H1 (cell line): ENCODE measurements around the gene POLR2C. TPM values are rescaled to one million over a fixed set of nuclear protein-coding genes. Genes with fewer than 3 reads are reported as not detected.

Experiments
- ATF2 ChIP-seq: IDR thresholded peaks from 2 replicates; pipeline ENCODE4 v1.6.1; 2012; ENCODE audit warnings: low read length, inconsistent platforms
- polyA plus RNA-seq, 7 experiments: library from polyadenylated mRNA; depleted of rRNA in 3 of 7; stranded (reverse) in 5 of 7; unstranded in 2 of 7; fragments of >200 nt in 5 of 7; fragments of 200-250 nt in 2 of 7; gene quantifications; 1 replicate in 5 of 7; 2 replicates in 1 of 7; 4 replicates in 1 of 7; pipeline versions ENCODE4 v1.2.1 to v1.2.3, GENCODE V29; 2011 to 2013; ENCODE audit warnings: missing spikeins in 2 of 7, mixed read lengths in 2 of 7
- total RNA-seq: library from RNA; stranded (reverse); fragmentation: NEBNext Ultra II Directional; extraction: Animal tissue kit (Norgen Biotek cat#: 25700); gene quantifications from 2 replicates; pipeline ENCODE4 v1.2.1, GENCODE V29; 2021

Gene POLR2C
- total and polyA plus RNA-seq, 2 of the 8 experiments (the other 6 are each of a cell fraction or from before 2014, with no cell fraction given), result 72.5 to 132 TPM

DNA sequence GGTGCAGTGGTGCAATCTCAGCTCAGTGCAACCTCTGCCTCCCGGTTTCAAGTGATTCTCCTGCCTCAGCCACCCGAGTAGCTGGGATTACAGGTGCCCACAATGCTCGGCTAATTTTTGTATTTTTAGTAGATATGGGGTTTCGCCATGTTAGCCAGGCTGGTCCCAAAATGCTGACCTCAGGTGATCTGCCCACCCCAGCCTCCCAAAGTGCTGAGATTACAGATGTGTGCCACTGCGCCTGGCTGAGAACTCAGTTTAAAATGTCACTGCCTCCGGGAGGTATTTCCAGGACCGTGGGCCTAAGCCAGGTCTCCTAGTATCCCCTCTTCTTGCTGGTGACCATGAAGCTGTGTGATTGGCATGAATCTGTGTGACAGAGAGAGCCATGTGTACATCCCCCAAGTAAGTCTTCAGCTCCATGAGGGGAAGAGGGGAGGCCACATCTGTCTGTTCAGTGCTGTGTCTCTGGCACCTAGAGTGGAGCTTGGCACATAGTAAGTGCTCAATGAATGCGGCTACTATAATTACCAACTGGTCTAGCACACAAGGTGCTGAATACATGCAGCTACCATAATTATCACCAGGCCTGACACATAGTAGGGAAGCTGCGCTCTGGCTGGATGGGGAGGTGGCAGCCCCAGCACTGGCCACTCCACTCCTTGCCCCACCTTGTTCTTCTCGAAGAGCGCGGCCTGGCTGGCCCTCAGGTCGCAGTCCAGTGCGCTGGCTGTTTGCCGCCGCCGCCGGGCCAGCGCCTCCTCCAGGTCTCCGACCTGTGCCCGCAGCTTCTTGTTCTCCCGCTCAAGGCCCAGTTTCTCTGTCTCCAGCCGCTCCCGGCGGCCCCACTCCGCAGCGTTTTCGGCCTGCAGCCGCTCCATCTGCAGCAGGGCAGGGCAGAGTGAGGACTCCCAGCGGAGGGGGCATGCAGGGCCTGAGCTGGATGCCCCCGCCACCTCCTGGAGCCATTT lies 55.2 kb downstream of the POLR2C start (continued):
- no peak for TF ChIP-seq ATF2
